K562 (cell line): Measurements from ENCODE around the gene ARHGAP30. TPM values are rescaled to one million over a fixed set of nuclear protein-coding genes. Genes with fewer than 3 reads are reported as not detected.

Source experiments
- CC2D1A ChIP-seq: fragments of 450-650 bp; IDR thresholded peaks from 2 replicates; pipeline ENCODE4 v1.6.1; 2017; ENCODE audit warnings: mild to moderate bottlenecking
- E2F6 ChIP-seq, 2 experiments: IDR thresholded peaks; 2 replicates each; pipeline ENCODE4 v1.6.1; 2011; ENCODE audit warnings: borderline replicate concordance in 1 of 2, control low read depth in 1 of 2, low read depth in 1 of 2, low read length in 1 of 2, mild to moderate bottlenecking in 1 of 2, mixed read lengths in 1 of 2, moderate library complexity in 1 of 2; ENCODE audit not compliant: insufficient read depth in 1 of 2, insufficient read length in 1 of 2, poor library complexity in 1 of 2, severe bottlenecking in 1 of 2; ENCODE audit errors: extremely low read depth in 1 of 2
- ELF2 ChIP-seq: fragments of 250-450 bp; sonication (Bioruptor Pico); IDR thresholded peaks from 2 replicates; pipeline ENCODE4 v1.5.0; 2021; ENCODE audit warnings: mild to moderate bottlenecking
- ESRRB ChIP-seq: fragments of 250-450 bp; sonication (Bioruptor Pico); IDR thresholded peaks from 2 replicates; pipeline ENCODE4 v1.5.0; 2020; ENCODE audit warnings: mild to moderate bottlenecking, moderate library complexity, borderline replicate concordance
- ETV1 ChIP-seq: fragments of 450-650 bp; conservative IDR thresholded peaks from 2 replicates; pipeline ENCODE4 v1.6.1; 2016; ENCODE audit warnings: missing genetic modification characterization, control low read depth, low read depth, missing compliant biosample characterization
- EWSR1 ChIP-seq: fragments of 450-650 bp; IDR thresholded peaks from 2 replicates; pipeline ENCODE4 v1.6.1; 2018; ENCODE audit warnings: borderline replicate concordance, mild to moderate bottlenecking, low read depth, moderate library complexity; ENCODE audit not compliant: partially characterized antibody
- GATA2 ChIP-seq: sonication (generic); formaldehyde crosslinking; IDR thresholded peaks from 2 replicates; pipeline ENCODE4 v1.4.0; 2020; ENCODE audit warnings: mild to moderate bottlenecking, missing genetic modification reagents
- GTF2A2 ChIP-seq: IDR thresholded peaks from 2 replicates; pipeline ENCODE4 v1.6.1; 2016; ENCODE audit warnings: mild to moderate bottlenecking, missing genetic modification characterization, missing compliant biosample characterization
- HNRNPH1 ChIP-seq: fragments of 200-400 bp; formaldehyde crosslinking; optimal IDR thresholded peaks from 2 replicates; pipeline ENCODE3; 2017; ENCODE audit warnings: low read depth, mild to moderate bottlenecking, low read length, moderate library complexity
- LEF1 ChIP-seq: fragments of 450-650 bp; IDR thresholded peaks from 2 replicates; pipeline ENCODE4 v1.6.1; 2016; ENCODE audit warnings: mild to moderate bottlenecking
- POLR3G ChIP-seq: IDR thresholded peaks from 2 replicates; pipeline ENCODE4 v1.6.1; 2011; ENCODE audit not compliant: insufficient read length, insufficient replicate concordance; ENCODE audit errors: extremely low read depth
- RERE ChIP-seq: sonication (generic); formaldehyde crosslinking; IDR thresholded peaks from 2 replicates; pipeline ENCODE4 v1.8.0; 2023; ENCODE audit warnings: missing genetic modification reagents, mild to moderate bottlenecking, borderline replicate concordance
- SP1 ChIP-seq: sonication (generic); formaldehyde crosslinking; IDR thresholded peaks from 2 replicates; pipeline ENCODE4 v1.8.1; 2022; ENCODE audit warnings: mild to moderate bottlenecking, missing genetic modification reagents
- ZBTB1 ChIP-seq: sonication (generic); formaldehyde crosslinking; IDR thresholded peaks from 2 replicates; pipeline ENCODE4 v1.8.1; 2023; ENCODE audit warnings: missing genetic modification reagents, low read depth, mild to moderate bottlenecking, borderline replicate concordance
- ZBTB5 ChIP-seq: fragments of 450-650 bp; IDR thresholded peaks from 2 replicates; pipeline ENCODE4 v1.6.1; 2017; ENCODE audit warnings: antibody characterized with exemption
- ZNF444 ChIP-seq: fragments of 250-450 bp; sonication (Bioruptor Pico); IDR thresholded peaks from 2 replicates; pipeline ENCODE4 v1.4.0; 2020; ENCODE audit warnings: mild to moderate bottlenecking, moderate library complexity
- ZNF644 ChIP-seq: fragments of 200-800 bp; sonication (Bioruptor generic); IDR thresholded peaks from 2 replicates; pipeline ENCODE4 v1.6.1; 2016; ENCODE audit warnings: low read depth, missing genetic modification characterization, missing compliant biosample characterization
- ZNF699 ChIP-seq: fragments of 250-450 bp; sonication (Bioruptor Pico); IDR thresholded peaks from 2 replicates; pipeline ENCODE4 v1.8.0; 2021; ENCODE audit warnings: mild to moderate bottlenecking, moderate library complexity; ENCODE audit not compliant: insufficient replicate concordance
- polyA plus RNA-seq, 8 experiments: library from polyadenylated mRNA; depleted of rRNA in 4 of 8; stranded (reverse) in 5 of 8; unstranded in 3 of 8; fragments of >200 nt; fragmentation: Nextera tagmentation in 2 of 8; fragmentation: Illumina TruSeq in 1 of 8; extraction: Ambion mirVana in 2 of 8; extraction: Trizol in 1 of 8; gene quantifications; 2 replicates each; pipeline versions ENCODE4 v1.2.1 to v1.2.3, GENCODE V29; 2011 to 2014; ENCODE audit warnings: inconsistent platforms in 1 of 8, missing spikeins in 1 of 8
- total RNA-seq, 7 experiments: library from RNA; depleted of rRNA in 6 of 7; stranded (reverse); fragments of >200 nt in 6 of 7; fragmentation: Illumina TruSeq in 2 of 7; extraction: Trizol in 2 of 7; gene quantifications; 2 replicates each; pipeline versions ENCODE4 v1.2.1 to v1.2.3, GENCODE V29; 2011 to 2021; ENCODE audit warnings: low replicate concordance in 1 of 7

Gene ARHGAP30
- total and polyA plus RNA-seq, 9 of the 15 experiments (the other 6 are each of a cell fraction or from before 2014, with no cell fraction given): 0.01 to 0.73 (median 0.12) TPM

- TF ChIP-seq ZNF644 (tag) (no peak; the same call in none of the 2 replicates), EWSR1 (no peak), E2F6 (IDR thresholded peaks at IDR 0.05; ENCODE audit: borderline replicate concordance in 1 of 2, extremely low read depth in 1 of 2, insufficient read depth in 1 of 2, insufficient read length in 1 of 2, low read depth in 1 of 2, low read length in 1 of 2, poor library complexity in 1 of 2, severe bottlenecking in 1 of 2) (peak; percentile 45 to 68), SP1 (CRISPR knock-in tag) (peak; percentile 83), ZBTB1 (peak; percentile 79; the same call in 1 of the 2 replicates), ZNF699 (CRISPR knock-in tag) (no peak), ELF2 (peak; percentile 59; the same call in 1 of the 2 replicates), RERE (no peak), HNRNPH1 (no peak), ETV1 (tag) (peak; percentile 97), ESRRB (CRISPR knock-in tag) (no peak), GATA2 (peak; percentile 81), ZBTB5 (no peak), GTF2A2 (tag) (no peak), POLR3G (no peak), LEF1 (peak; percentile 90), CC2D1A (peak; percentile 65; the same call in 1 of the 2 replicates), ZNF444 (CRISPR knock-in tag) (no peak)
Measured at GRCh38 chr1:161013488-161014230, 56.0 kb downstream of the ARHGAP30 start (continued).
